H9 (cell line): ENCODE data around the gene WDFY1. TPM values are rescaled to one million over a fixed set of nuclear protein-coding genes. Genes with fewer than 3 reads are reported as not detected.

Experiments
- DNase-seq: peaks from one replicate; pipeline ENCODE4 v3.0.0-alpha.2; 2017
- H2AFZ ChIP-seq: one replicate; pipeline ENCODE4 v1.6.1; 2013; ENCODE audit warnings: mild to moderate bottlenecking, low read length, control low read depth, moderate library complexity
- H2AK5ac ChIP-seq: 2 replicates; pipeline ENCODE4 v1.6.1; 2013; ENCODE audit warnings: low read length, control low read depth, mixed read lengths; ENCODE audit not compliant: insufficient read length
- H2BK120ac ChIP-seq: one replicate; pipeline ENCODE4 v1.6.1; 2013; ENCODE audit warnings: low read depth, mild to moderate bottlenecking, low read length, control low read depth, inconsistent platforms; ENCODE audit not compliant: poor library complexity, severe bottlenecking
- H2BK12ac ChIP-seq: 2 replicates; pipeline ENCODE4 v1.6.1; 2013; ENCODE audit warnings: low read length, control low read depth, mixed read lengths, low read depth; ENCODE audit not compliant: insufficient read length
- H2BK15ac ChIP-seq: 2 replicates; pipeline ENCODE4 v1.6.1; 2013; ENCODE audit warnings: low read depth, low read length, control low read depth
- H2BK20ac ChIP-seq: one replicate; pipeline ENCODE4 v1.6.1; 2013; ENCODE audit warnings: low read depth, mild to moderate bottlenecking, low read length, control low read depth, inconsistent platforms; ENCODE audit not compliant: poor library complexity, severe bottlenecking
- H2BK5ac ChIP-seq: 2 replicates; pipeline ENCODE4 v1.6.1; 2013; ENCODE audit warnings: low read length, control low read depth, mixed read lengths; ENCODE audit not compliant: insufficient read length
- H3K14ac ChIP-seq: 2 replicates; pipeline ENCODE4 v1.6.1; 2013; ENCODE audit warnings: low read length, control low read depth; ENCODE audit not compliant: insufficient read depth
- H3K18ac ChIP-seq: 2 replicates; pipeline ENCODE4 v1.6.1; 2013; ENCODE audit warnings: low read depth, mild to moderate bottlenecking, mixed read lengths, low read length, control low read depth; ENCODE audit not compliant: insufficient read length
- H3K23ac ChIP-seq: 2 replicates; pipeline ENCODE4 v1.6.1; 2013; ENCODE audit warnings: low read length, control low read depth, mixed read lengths, low read depth; ENCODE audit not compliant: insufficient read length
- H3K23me2 ChIP-seq: 2 replicates; pipeline ENCODE4 v1.6.1; 2013; ENCODE audit warnings: low read depth, mild to moderate bottlenecking, mixed read lengths, low read length, control low read depth; ENCODE audit not compliant: insufficient read length, poor library complexity, severe bottlenecking
- H3K27ac ChIP-seq: 2 replicates; pipeline ENCODE4 v1.5.1; 2013; ENCODE audit warnings: low read length, control low read depth, mixed read lengths, low read depth; ENCODE audit not compliant: insufficient read length
- H3K27me3 ChIP-seq: 2 replicates; pipeline ENCODE4 v1.6.1; 2013; ENCODE audit warnings: low read length, control low read depth, inconsistent platforms; ENCODE audit not compliant: insufficient read depth
- H3K4ac ChIP-seq: 2 replicates; pipeline ENCODE4 v1.6.1; 2013; ENCODE audit warnings: low read depth, mild to moderate bottlenecking, control low read depth, inconsistent platforms, low read length, moderate library complexity
- H3K4me1 ChIP-seq: 2 replicates; pipeline ENCODE4 v1.6.1; 2013; ENCODE audit warnings: low read length, control low read depth, inconsistent platforms; ENCODE audit not compliant: insufficient read depth
- H3K4me2 ChIP-seq: 2 replicates; pipeline ENCODE4 v1.6.1; 2013; ENCODE audit warnings: low read length, control low read depth, mixed read lengths; ENCODE audit not compliant: insufficient read length, insufficient read depth
- H3K56ac ChIP-seq: 2 replicates; pipeline ENCODE4 v1.6.1; 2013; ENCODE audit warnings: low read depth, mild to moderate bottlenecking, mixed read lengths, low read length, control low read depth; ENCODE audit not compliant: insufficient read length
- H3K79me1 ChIP-seq: 2 replicates; pipeline ENCODE4 v1.6.1; 2013; ENCODE audit warnings: low read depth, mild to moderate bottlenecking, moderate library complexity, low read length, control low read depth, inconsistent platforms; ENCODE audit not compliant: insufficient read depth, poor library complexity, severe bottlenecking
- H3K79me2 ChIP-seq: 2 replicates; pipeline ENCODE4 v1.6.1; 2013; ENCODE audit warnings: low read length, control low read depth, inconsistent platforms; ENCODE audit not compliant: insufficient read depth
- H3K9ac ChIP-seq: 2 replicates; pipeline ENCODE4 v1.6.1; 2013; ENCODE audit warnings: low read length, control low read depth, mixed read lengths; ENCODE audit not compliant: insufficient read length; ENCODE audit errors: extremely low read depth
- H3K9me3 ChIP-seq: one replicate; pipeline ENCODE4 v1.6.1; 2013; ENCODE audit warnings: low read depth, low read length, inconsistent platforms; ENCODE audit not compliant: control insufficient read depth
- H3T11ph ChIP-seq: one replicate; pipeline ENCODE4 v1.6.1; 2013; ENCODE audit warnings: mild to moderate bottlenecking, low read length, control low read depth, inconsistent platforms
- H4K20me1 ChIP-seq: one replicate; pipeline ENCODE4 v1.6.1; 2013; ENCODE audit not compliant: control insufficient read depth, insufficient read length, insufficient read depth
- H4K5ac ChIP-seq: 2 replicates; pipeline ENCODE4 v1.6.1; 2013; ENCODE audit warnings: low read depth, mild to moderate bottlenecking, mixed read lengths, low read length, control low read depth; ENCODE audit not compliant: insufficient read length
- H4K8ac ChIP-seq: replicated peaks from 2 replicates; pipeline ENCODE4 v1.6.1; 2013; ENCODE audit warnings: low read length, control low read depth, mixed read lengths, low read depth; ENCODE audit not compliant: insufficient read length
- H4K91ac ChIP-seq: 2 replicates; pipeline ENCODE4 v1.6.1; 2013; ENCODE audit warnings: low read depth, mild to moderate bottlenecking, moderate library complexity, mixed read lengths, low read length, control low read depth; ENCODE audit not compliant: insufficient read length
- H3K27ac Mint-ChIP-seq, 3 experiments: 2 replicates in 2 of 3; 3 replicates in 1 of 3; pipeline ENCODE4 v1.8.0; 2020 to 2021; ENCODE audit warnings: mixed read lengths in 3 of 3, mild to moderate bottlenecking in 1 of 3, moderate library complexity in 1 of 3
- H3K27me3 Mint-ChIP-seq: 2 replicates; pipeline ENCODE4 v1.8.0; 2021; ENCODE audit warnings: low read depth, mild to moderate bottlenecking, moderate library complexity, mixed read lengths
- H3K36me3 Mint-ChIP-seq, 3 experiments: 2 replicates in 2 of 3; 3 replicates in 1 of 3; pipeline ENCODE4 v1.8.0; 2020 to 2021; ENCODE audit warnings: low read depth in 3 of 3, mixed read lengths in 3 of 3; ENCODE audit not compliant: insufficient read depth in 1 of 3
- H3K4me1 Mint-ChIP-seq, 2 experiments: 2 replicates each; pipeline ENCODE4 v1.8.0; 2020; ENCODE audit warnings: mixed read lengths in 2 of 2
- H3K4me3 Mint-ChIP-seq, 2 experiments: 2 replicates in 1 of 2; 3 replicates in 1 of 2; pipeline ENCODE4 v1.8.0; 2020 to 2021; ENCODE audit warnings: mild to moderate bottlenecking in 2 of 2, mixed read lengths in 2 of 2, moderate library complexity in 1 of 2
- H3K9me3 Mint-ChIP-seq, 2 experiments: 2 replicates in 1 of 2; 3 replicates in 1 of 2; pipeline ENCODE4 v1.8.0; 2020; ENCODE audit warnings: mild to moderate bottlenecking in 2 of 2, mixed read lengths in 2 of 2, moderate library complexity in 1 of 2
- CTCF ChIP-seq: fragments of 200-600 bp; sonication (generic); conservative IDR thresholded peaks from 3 replicates; pipeline ENCODE4 v1.8.0; 2021; ENCODE audit warnings: antibody characterized with exemption, mild to moderate bottlenecking
- WGBS: extraction: QIAGEN DNeasy Blood & Tissue Kit; methylation state at CpG from one replicate; pipeline ENCODE4 v1.1.7; 2013; ENCODE audit warnings: missing lambda C conversion rate, low lambda C conversion rate, mixed read lengths; ENCODE audit not compliant: insufficient read length; ENCODE audit errors: extremely low coverage; 5-methylcytosine and 5-hydroxymethylcytosine counted together
- total RNA-seq: library from RNA; stranded (reverse); gene quantifications from 2 replicates; pipeline ENCODE4 v1.2.1, GENCODE V29; 2021

Gene WDFY1
- total RNA-seq, 1 experiment from 2014 or later: 54.1 TPM

- Histone ChIP-seq H4K8ac (no peak overlapping the region), H3K27me3 (no peaks in the 10 kb centered on the region), H3K4ac (no peak overlapping the region), H3K4me2 (no peak overlapping the region), H3K79me2 (peaks cover 13% of the 10 kb centered on the region; the same call in 1 of the 2 replicates), H2BK120ac (no peak overlapping the region), H3K23ac (no peak overlapping the region), H2AK5ac (no peak overlapping the region), H3K79me1 (peaks cover 5% of the 10 kb centered on the region), H4K20me1 (no peaks in the 10 kb centered on the region), H3K14ac (no peak overlapping the region), H2BK15ac (no peak overlapping the region), H4K91ac (no peak overlapping the region), H3K56ac (no peak overlapping the region), H2AFZ (no peak overlapping the region), H3K18ac (no peak overlapping the region), H2BK20ac (no peak overlapping the region), H3K23me2 (no peaks in the 10 kb centered on the region), H3K9me3 (no peaks in the 10 kb centered on the region), H2BK12ac (no peak overlapping the region), H3K27ac (no peak overlapping the region), H3K4me1 (no peaks in the 10 kb centered on the region; the same call in 1 of the 2 replicates), H3K9ac (no peak overlapping the region), H2BK5ac (no peak overlapping the region), H3T11ph (no peak overlapping the region), H4K5ac (no peak overlapping the region)
- WGBS: no CpG with 5 or more reads among the region's 3 CpGs
- no peak for DNase-seq
- H3K4me3 Mint-ChIP-seq: no peak overlapping the region
- no peak overlapping the region for H3K27ac Mint-ChIP-seq
- TF ChIP-seq CTCF: no peak
- peaks cover 23 to 41% (median 38%) of the 10 kb centered on the region in 3 experiments; a peak in 6 of 7 replicates for H3K36me3 Mint-ChIP-seq
- no peaks in the 10 kb centered on the region for H3K27me3 Mint-ChIP-seq
- peaks cover 9 to 21% of the 10 kb centered on the region in 2 experiments for H3K9me3 Mint-ChIP-seq
- H3K4me1 Mint-ChIP-seq: peaks cover 6 to 17% of the 10 kb centered on the region in 2 experiments
Observed at GRCh38 chr2:223925106-223925505, 20.0 kb downstream of the WDFY1 start.
